Brain microvascular endothelial cell (primary cell): ENCODE data around the gene MYO5A.
"Not testable (repeated sequence)": the region's sequence is repeated elsewhere in the genome, so short reads cannot be mapped to it uniquely, and the experiment has no call there.

Experiments
- DNase-seq: peaks from one replicate; pipeline ENCODE4 v3.0.0-alpha.2; 2020
- H3K27ac ChIP-seq: fragments of 250-450 bp; sonication (Bioruptor Pico); 2 replicates; pipeline ENCODE4 v1.5.1; 2020; ENCODE audit warnings: mild to moderate bottlenecking, moderate library complexity
- H3K27me3 ChIP-seq: fragments of 250-450 bp; sonication (Bioruptor Pico); replicated peaks from 2 replicates; pipeline ENCODE4 v1.5.1; 2020; ENCODE audit warnings: mild to moderate bottlenecking
- H3K36me3 ChIP-seq: fragments of 250-450 bp; sonication (Bioruptor Pico); replicated peaks from 2 replicates; pipeline ENCODE4 v1.5.1; 2020; ENCODE audit warnings: mild to moderate bottlenecking
- H3K4me3 ChIP-seq: 2 replicates; pipeline ENCODE4 v1.5.1; 2011; ENCODE audit warnings: low read depth, mild to moderate bottlenecking, control low read depth, low read length, moderate library complexity
- in situ Hi-C: cut with HindIII; loops from 2 replicates; pipeline ENCODE4 v1.10.0; 2017; ENCODE audit warnings: low sequenced_read_pairs, low pct_ligation_motif_present
- TF ChIP-seq, protein P1 (sequence below): IDR thresholded peaks from 2 replicates; pipeline ENCODE4 v1.5.1; 2011; ENCODE audit warnings: low read depth, mild to moderate bottlenecking, moderate library complexity, low read length, control low read depth, inconsistent platforms; ENCODE audit errors: missing control alignments

Gene MYO5A

DNA sequence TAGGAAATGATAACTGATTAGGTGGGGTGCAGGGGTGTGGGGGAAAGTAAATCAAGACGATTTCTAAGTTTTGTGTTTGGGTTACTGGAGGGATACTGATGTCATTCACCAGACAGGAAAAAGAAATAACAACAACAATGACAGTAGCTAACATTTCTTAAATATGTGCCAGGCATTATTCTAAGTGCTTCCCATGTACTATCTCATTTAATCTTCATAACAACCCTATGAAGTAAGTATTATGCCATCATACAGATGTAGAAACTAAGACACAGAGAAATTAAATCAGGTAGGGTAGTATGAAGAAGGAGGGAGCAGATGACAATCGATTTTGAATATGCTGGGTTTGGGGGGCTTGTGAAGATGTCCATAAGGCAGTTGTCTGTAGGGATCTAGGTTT is 13.3 kb downstream of the MYO5A start:
- TF ChIP-seq, protein P1, sequence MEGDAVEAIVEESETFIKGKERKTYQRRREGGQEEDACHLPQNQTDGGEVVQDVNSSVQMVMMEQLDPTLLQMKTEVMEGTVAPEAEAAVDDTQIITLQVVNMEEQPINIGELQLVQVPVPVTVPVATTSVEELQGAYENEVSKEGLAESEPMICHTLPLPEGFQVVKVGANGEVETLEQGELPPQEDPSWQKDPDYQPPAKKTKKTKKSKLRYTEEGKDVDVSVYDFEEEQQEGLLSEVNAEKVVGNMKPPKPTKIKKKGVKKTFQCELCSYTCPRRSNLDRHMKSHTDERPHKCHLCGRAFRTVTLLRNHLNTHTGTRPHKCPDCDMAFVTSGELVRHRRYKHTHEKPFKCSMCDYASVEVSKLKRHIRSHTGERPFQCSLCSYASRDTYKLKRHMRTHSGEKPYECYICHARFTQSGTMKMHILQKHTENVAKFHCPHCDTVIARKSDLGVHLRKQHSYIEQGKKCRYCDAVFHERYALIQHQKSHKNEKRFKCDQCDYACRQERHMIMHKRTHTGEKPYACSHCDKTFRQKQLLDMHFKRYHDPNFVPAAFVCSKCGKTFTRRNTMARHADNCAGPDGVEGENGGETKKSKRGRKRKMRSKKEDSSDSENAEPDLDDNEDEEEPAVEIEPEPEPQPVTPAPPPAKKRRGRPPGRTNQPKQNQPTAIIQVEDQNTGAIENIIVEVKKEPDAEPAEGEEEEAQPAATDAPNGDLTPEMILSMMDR, result no peak
- Histone ChIP-seq H3K27ac (no peak overlapping the region), H3K27me3 (no peaks in the 10 kb centered on the region), H3K4me3 (no peak overlapping the region), H3K36me3 (no peaks in the 10 kb centered on the region)
- no peak for DNase-seq
- in situ Hi-C loops, result no loop called here

DNA sequence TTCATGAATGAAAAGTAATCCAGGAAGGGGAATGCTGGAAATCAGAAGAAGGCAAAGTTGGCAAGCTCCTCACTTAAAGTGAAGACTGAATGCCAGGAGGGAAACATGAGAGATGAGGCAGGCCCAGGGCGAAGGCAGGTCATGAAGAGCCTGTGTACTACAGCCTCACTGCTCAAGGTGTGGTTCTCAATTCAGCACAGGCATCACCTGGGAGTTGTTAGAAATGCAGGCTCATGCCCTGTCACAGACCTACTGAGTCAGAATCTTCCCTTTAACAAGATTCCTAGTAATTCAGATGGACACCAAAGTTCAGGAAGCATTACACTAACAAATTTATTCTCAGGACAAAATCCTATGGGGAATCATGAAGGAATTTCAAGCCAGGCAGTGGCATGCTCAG is 14.2 kb downstream of the MYO5A start:
- in situ Hi-C loops, result no loop called here
- Histone ChIP-seq H3K4me3 (no peak overlapping the region), H3K36me3 (no peaks in the 10 kb centered on the region), H3K27me3 (no peaks in the 10 kb centered on the region), H3K27ac (no peak overlapping the region)
- no peak for DNase-seq
- TF ChIP-seq, protein P1, result no peak

DNA sequence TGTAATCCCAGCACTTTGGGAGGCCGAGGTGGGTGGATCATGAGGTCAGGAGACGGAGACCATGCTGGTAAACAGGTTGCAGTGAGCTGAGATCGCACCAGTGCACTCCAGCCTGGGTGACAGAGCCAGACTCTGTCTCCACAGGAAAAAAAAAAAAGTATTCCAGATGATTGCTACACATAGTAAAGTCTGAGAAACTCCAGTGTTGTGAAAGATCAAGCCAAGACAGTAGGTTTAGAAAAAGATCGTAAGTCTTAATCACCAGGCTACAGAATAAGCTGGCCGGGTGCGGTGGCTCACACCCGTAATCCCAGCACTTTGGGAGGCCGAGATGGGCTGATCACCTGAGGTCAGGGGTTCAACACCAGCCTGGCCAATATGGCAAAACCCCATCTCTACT is 15.8 kb downstream of the MYO5A start:
- H3K4me3 ChIP-seq, H3K27ac ChIP-seq, H3K27me3 ChIP-seq, H3K36me3 ChIP-seq, DNase-seq, in situ Hi-C loops: not testable (repeated sequence)

DNA sequence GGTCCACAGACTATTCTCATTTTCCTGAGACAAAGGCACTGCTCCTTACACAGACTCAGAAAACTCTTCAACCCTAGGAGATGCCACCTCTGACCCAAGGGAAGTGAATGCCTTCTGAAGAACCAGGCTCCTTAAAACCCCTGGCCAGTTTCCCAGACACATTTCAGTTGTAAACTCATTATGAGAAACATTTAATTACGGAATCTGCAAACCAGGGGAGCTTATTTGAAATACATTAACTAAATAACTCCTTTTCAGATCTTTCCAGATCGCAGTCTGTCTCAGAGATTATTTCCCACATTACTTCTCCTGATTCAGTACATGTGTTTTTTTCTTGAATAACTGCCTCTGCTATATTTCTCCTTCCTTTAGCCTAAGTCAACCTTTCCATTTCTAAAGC is 17.6 kb downstream of the MYO5A start:
- Histone ChIP-seq H3K27ac (no peak overlapping the region), H3K4me3 (no peak overlapping the region), H3K36me3 (no peaks in the 10 kb centered on the region), H3K27me3 (no peaks in the 10 kb centered on the region)
- TF ChIP-seq, protein P1, result no peak
- in situ Hi-C loops, result no loop called here
- no peak for DNase-seq

DNA sequence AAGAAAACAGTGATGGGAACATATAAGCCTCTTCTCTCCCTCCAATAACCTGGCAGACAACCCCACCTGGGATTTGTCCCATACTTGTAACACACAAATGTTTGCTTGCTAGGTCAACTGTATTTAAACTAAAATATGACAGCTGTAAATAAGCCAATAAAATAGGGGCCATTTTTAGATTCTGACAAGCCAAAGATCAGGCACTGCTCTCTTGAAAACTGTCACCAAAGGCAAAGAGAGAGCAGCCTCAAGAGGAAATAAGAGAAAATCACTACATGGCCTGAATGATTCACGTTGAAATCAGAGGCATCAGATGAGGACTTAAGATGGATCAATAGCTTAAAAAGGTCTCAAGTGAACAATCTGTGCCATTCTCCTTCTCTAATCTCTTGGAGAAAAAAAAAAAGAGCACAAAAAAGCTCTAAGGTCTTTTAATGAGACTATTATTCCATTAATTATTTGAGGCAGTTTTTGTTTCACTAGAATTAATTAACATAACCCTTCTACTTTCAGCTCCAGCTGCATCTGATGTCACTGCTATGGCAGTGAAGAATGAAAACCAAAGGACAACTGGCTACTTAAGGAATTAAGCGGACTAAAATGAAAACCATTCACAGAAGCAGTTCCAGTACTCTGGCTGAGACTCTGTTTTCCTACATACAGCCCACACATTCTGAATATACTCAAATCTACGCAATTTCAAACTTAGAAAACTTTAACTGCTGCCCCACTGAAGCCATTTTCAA is 19.0 kb downstream of the MYO5A start:
- in situ Hi-C loops, result no loop called here
- TF ChIP-seq, protein P1, result no peak
- DNase-seq, result no peak
- no peak overlapping the region for H3K4me3 ChIP-seq
- no peaks in the 10 kb centered on the region for H3K36me3 ChIP-seq
- H3K27ac ChIP-seq, result no peak overlapping the region
- H3K27me3 ChIP-seq, result no peaks in the 10 kb centered on the region

DNA sequence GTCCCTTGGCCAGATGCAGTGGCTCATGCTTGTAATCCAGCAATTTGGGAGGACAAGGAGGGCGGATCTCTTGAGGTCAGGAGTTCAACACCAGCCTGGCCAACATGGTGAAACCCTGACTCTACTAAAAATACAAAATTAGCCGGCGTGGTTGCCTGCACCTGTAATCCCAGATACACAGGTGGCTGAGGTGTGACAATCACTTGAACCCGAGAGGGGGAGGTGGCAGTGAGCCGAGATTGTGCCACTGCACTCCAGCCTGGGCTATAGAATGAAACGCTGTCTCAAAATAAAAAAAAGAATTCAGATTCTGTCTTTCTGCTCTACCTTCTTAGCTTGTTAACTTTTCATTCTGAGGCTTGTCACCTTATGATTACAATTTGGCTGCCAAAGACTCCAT is 22.1 kb downstream of the MYO5A start:
- DNase-seq, result no peak
- Histone ChIP-seq H3K4me3 (no peak overlapping the region), H3K36me3 (no peaks in the 10 kb centered on the region), H3K27ac (no peak overlapping the region), H3K27me3 (no peaks in the 10 kb centered on the region)
- TF ChIP-seq, protein P1, result no peak
- in situ Hi-C loops, result no loop called here
